IMR-90 (cell line): ENCODE data around the gene PHKA1. TPM values are rescaled to one million over a fixed set of nuclear protein-coding genes. Genes with fewer than 3 reads are reported as not detected.
"Not testable (repeated sequence)": the region's sequence is repeated elsewhere in the genome, so short reads cannot be mapped to it uniquely, and the experiment has no call there.

ENCODE experiments used
- ATAC-seq: fragments of 200-7000 bp; cut with Tn5 transposase; 2 replicates; pipeline ENCODE4 v1.9.1; 2020; ENCODE audit warnings: low read depth, mild to moderate bottlenecking, moderate library complexity
- BruUV-seq: library from RNA; stranded (reverse); fragments of 400-500 nt; replicated peaks from 2 replicates; lab custom pipeline; 2021; lab: Mats Ljungman, UMichigan
- CTCF ChIA-PET: fragments of 300-600 bp; formaldehyde crosslinking; extraction: SDS; loops from one replicate; lab custom pipeline; 2021; ENCODE audit warnings: antibody characterized with exemption; lab: Yijun Ruan, JAX
- POLR2A ChIA-PET: fragments of 300-600 bp; sonication (Branson Sonifier 250); formaldehyde crosslinking; loops from one replicate; lab custom pipeline; 2022; ENCODE audit warnings: antibody characterized with exemption; ENCODE audit not compliant: unreplicated experiment; lab: Charles Lee
- DNase-seq: peaks from one replicate; pipeline ENCODE4 v3.0.0; 2013
- H2AFZ ChIP-seq: replicated peaks from 2 replicates; pipeline ENCODE3; 2013; ENCODE audit warnings: low read length, mild to moderate bottlenecking; ENCODE audit not compliant: poor library complexity
- H2AK5ac ChIP-seq: 2 replicates; pipeline ENCODE4 v1.6.1; 2013; ENCODE audit warnings: low read depth, low read length, inconsistent platforms
- H2AK9ac ChIP-seq: replicated peaks from 2 replicates; pipeline ENCODE3; 2013; ENCODE audit warnings: mild to moderate bottlenecking, low read depth, low read length, moderate library complexity; ENCODE audit not compliant: poor library complexity
- H2BK120ac ChIP-seq: 2 replicates; pipeline ENCODE4 v1.6.1; 2013; ENCODE audit warnings: low read depth, low read length, inconsistent platforms
- H2BK15ac ChIP-seq: 3 replicates; pipeline ENCODE4 v1.6.1; 2013; ENCODE audit warnings: low read depth, low read length, inconsistent platforms
- H2BK20ac ChIP-seq: 2 replicates; pipeline ENCODE4 v1.6.1; 2013; ENCODE audit warnings: low read depth, mild to moderate bottlenecking, inconsistent platforms, low read length, moderate library complexity
- H2BK5ac ChIP-seq: 2 replicates; pipeline ENCODE4 v1.6.1; 2013; ENCODE audit warnings: mild to moderate bottlenecking, low read depth, low read length, inconsistent platforms; ENCODE audit not compliant: poor library complexity, severe bottlenecking
- H3K14ac ChIP-seq: replicated peaks from 2 replicates; pipeline ENCODE4 v1.6.1; 2013; ENCODE audit warnings: low read depth, low read length, inconsistent platforms
- H3K18ac ChIP-seq: 2 replicates; pipeline ENCODE4 v1.6.1; 2013; ENCODE audit warnings: low read depth, low read length, control low read depth
- H3K23ac ChIP-seq: 2 replicates; pipeline ENCODE4 v1.6.1; 2013; ENCODE audit warnings: low read depth, low read length, inconsistent platforms
- H3K27ac ChIP-seq: 2 replicates; pipeline ENCODE4 v1.5.1; 2013; ENCODE audit warnings: mild to moderate bottlenecking, control low read depth, low read length; ENCODE audit not compliant: insufficient read depth
- H3K27me3 ChIP-seq: 2 replicates; pipeline ENCODE4 v1.6.1; 2013; ENCODE audit warnings: low read length; ENCODE audit not compliant: control insufficient read depth, insufficient read depth
- H3K36me3 ChIP-seq: 2 replicates; pipeline ENCODE4 v1.6.1; 2013; ENCODE audit warnings: low read length, mixed read lengths; ENCODE audit not compliant: control insufficient read depth, insufficient read depth
- H3K4ac ChIP-seq: 2 replicates; pipeline ENCODE4 v1.6.1; 2013; ENCODE audit warnings: low read depth, low read length, inconsistent platforms
- H3K4me1 ChIP-seq: 2 replicates; pipeline ENCODE4 v1.6.1; 2013; ENCODE audit warnings: low read length, mixed read lengths; ENCODE audit not compliant: control insufficient read depth, insufficient read depth
- H3K4me2 ChIP-seq: 2 replicates; pipeline ENCODE4 v1.6.1; 2013; ENCODE audit warnings: low read depth, mild to moderate bottlenecking, control low read depth, low read length, moderate library complexity
- H3K4me3 ChIP-seq: 2 replicates; pipeline ENCODE4 v1.5.1; 2013; ENCODE audit warnings: low read depth, mild to moderate bottlenecking, control low read depth, low read length, moderate library complexity; ENCODE audit not compliant: insufficient read depth
- H3K56ac ChIP-seq: 2 replicates; pipeline ENCODE4 v1.6.1; 2013; ENCODE audit warnings: low read length, inconsistent platforms; ENCODE audit not compliant: insufficient read depth; ENCODE audit errors: extremely low read depth
- H3K79me1 ChIP-seq, 2 experiments: 2 replicates each; pipeline ENCODE4 v1.6.1; 2013; ENCODE audit warnings: low read length in 2 of 2, inconsistent platforms in 1 of 2, low read depth in 1 of 2
- H3K9ac ChIP-seq: 2 replicates; pipeline ENCODE4 v1.6.1; 2013; ENCODE audit warnings: low read depth, low read length, control low read depth
- H3K9me1 ChIP-seq: 2 replicates; pipeline ENCODE4 v1.6.1; 2013; ENCODE audit warnings: low read length, inconsistent platforms; ENCODE audit not compliant: insufficient read depth
- H3K9me3 ChIP-seq: 2 replicates; pipeline ENCODE4 v1.6.1; 2013; ENCODE audit warnings: low read length; ENCODE audit not compliant: control insufficient read depth, insufficient read depth
- H4K20me1 ChIP-seq: 2 replicates; pipeline ENCODE4 v1.6.1; 2013; ENCODE audit warnings: low read length, inconsistent platforms; ENCODE audit not compliant: insufficient read depth
- H4K5ac ChIP-seq: 2 replicates; pipeline ENCODE4 v1.6.1; 2013; ENCODE audit warnings: mild to moderate bottlenecking, low read depth, low read length, control low read depth
- H4K8ac ChIP-seq, 2 experiments: 2 replicates each; pipeline ENCODE4 v1.6.1; 2013; ENCODE audit warnings: low read depth in 2 of 2, low read length in 2 of 2, control low read depth in 1 of 2, inconsistent platforms in 1 of 2
- H4K91ac ChIP-seq: 2 replicates; pipeline ENCODE4 v1.6.1; 2013; ENCODE audit warnings: low read depth, low read length, inconsistent platforms; ENCODE audit not compliant: insufficient read depth
- WGBS, 2 experiments: methylation state at CpG; one replicate each; pipeline versions ENCODE4 v1.1.5 to v1.1.7; 2013; ENCODE audit warnings: missing lambda C conversion rate in 2 of 2; ENCODE audit not compliant: insufficient read length in 1 of 2; ENCODE audit errors: extremely low coverage in 2 of 2; 5-methylcytosine and 5-hydroxymethylcytosine counted together
- dilution Hi-C: fragments of 300-500 bp; cut with HindIII; formaldehyde crosslinking; loops from one replicate; pipeline ENCODE4 v1.14.3; 2018; ENCODE audit warnings: low sequenced_read_pairs; ENCODE audit not compliant: unreplicated experiment
- in situ Hi-C: fragments of 300-500 bp; cut with MboI; formaldehyde crosslinking; loops from 3 replicates; pipeline ENCODE4 v1.14.3; 2019; ENCODE audit warnings: low sequenced_read_pairs, inconsistent platforms, mixed read lengths
- intact Hi-C: fragments of 100-400 bp; cut with micrococcal nuclease; formaldehyde crosslinking; loops from 2 replicates; pipeline ENCODE4 v1.10.0; 2022
- polyA plus RNA-seq, 3 experiments: library from polyadenylated mRNA; depleted of rRNA; stranded (reverse); fragments of >200 nt; gene quantifications; 2 replicates each; pipeline ENCODE4 v1.2.3, GENCODE V29; 2012; ENCODE audit warnings: low replicate concordance in 1 of 3
- total RNA-seq: library from RNA; depleted of rRNA; stranded (reverse); fragments of >200 nt; gene quantifications from 2 replicates; pipeline ENCODE4 v1.2.3, GENCODE V29; 2012

The PHKA1 gene
- total and polyA plus RNA-seq, 2 of the 4 experiments (the other 2 are of a cell fraction), result 2.7 to 4.5 TPM

DNA sequence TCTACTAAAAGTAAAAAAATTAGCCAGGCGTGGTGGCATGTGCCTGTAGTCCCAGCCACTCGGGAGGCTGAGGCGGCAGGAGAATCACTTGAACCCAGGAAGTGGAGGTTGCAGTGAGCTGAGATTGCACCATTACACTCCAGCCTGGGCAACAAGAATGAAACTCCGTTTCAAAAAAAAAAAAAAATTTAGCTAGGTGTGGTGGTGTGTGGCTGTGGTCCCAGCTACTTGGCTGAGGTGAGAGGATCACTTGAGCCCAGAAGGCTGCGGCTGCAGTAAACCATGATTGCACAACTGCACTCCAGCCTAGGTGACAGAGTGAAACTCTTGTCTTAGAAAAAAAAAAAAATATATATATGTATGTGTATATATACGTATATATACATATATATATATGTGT lies 161.7 kb downstream of the PHKA1 start:
- H3K56ac ChIP-seq, BruUV-seq, H3K4me3 ChIP-seq, H3K9ac ChIP-seq, H3K9me1 ChIP-seq, H2AK9ac ChIP-seq, H3K4me2 ChIP-seq, intact Hi-C loops, H2BK15ac ChIP-seq, H2BK5ac ChIP-seq, ATAC-seq, H3K23ac ChIP-seq, in situ Hi-C loops, H3K14ac ChIP-seq, H4K5ac ChIP-seq, H3K27ac ChIP-seq, H3K36me3 ChIP-seq, POLR2A ChIA-PET, H3K9me3 ChIP-seq, H3K4ac ChIP-seq, CTCF ChIA-PET, H3K18ac ChIP-seq, H2BK120ac ChIP-seq, H3K4me1 ChIP-seq, H3K27me3 ChIP-seq, H2AK5ac ChIP-seq, H2AFZ ChIP-seq, dilution Hi-C loops, H4K91ac ChIP-seq, H4K8ac ChIP-seq, H3K79me1 ChIP-seq, H2BK20ac ChIP-seq, DNase-seq, H4K20me1 ChIP-seq: not testable (repeated sequence)
- WGBS, 2 experiments, result no CpG with 5 or more reads among the region's 6 CpGs
